Erythroblast (primary cell): Measurements from ENCODE around the gene SLC12A8.

ENCODE experiments used
- DNase-seq, 2 experiments: peaks; one replicate each; lab custom pipeline; 2025; lab: John Stamatoyannopoulos, UW
- GATA1 ChIP-seq: IDR thresholded peaks from 2 replicates; pipeline ENCODE4 v1.6.1; 2011; ENCODE audit warnings: low read depth, mild to moderate bottlenecking, control low read depth, low read length, moderate library complexity
- POLR2A ChIP-seq: IDR thresholded peaks from 2 replicates; pipeline ENCODE4 v1.6.1; 2011; ENCODE audit warnings: mild to moderate bottlenecking, low read length

SLC12A8 gene

GRCh38 chr3:125140818-125141595, 71.5 kb downstream of the SLC12A8 start:
- TF ChIP-seq GATA1 (no peak), POLR2A (no peak)
- no peak for DNase-seq

- DNase-seq: no peak
- no peak for TF ChIP-seq GATA1
- TF ChIP-seq POLR2A: no peak
Measured at GRCh38 chr3:125140011-125140817, 72.3 kb downstream of the SLC12A8 start.

- no peak for TF ChIP-seq GATA1
- no peak for TF ChIP-seq POLR2A
- DNase-seq: no peak
Measured at GRCh38 chr3:125139386-125139785, 73.2 kb downstream of the SLC12A8 start.

- DNase-seq: no peak
- TF ChIP-seq GATA1: no peak
- no peak for TF ChIP-seq POLR2A
Measured at GRCh38 chr3:125137358-125138033, 75.1 kb downstream of the SLC12A8 start.

- no peak for DNase-seq
- TF ChIP-seq POLR2A (no peak), GATA1 (no peak)
Measured at GRCh38 chr3:125136966-125137357, 75.6 kb downstream of the SLC12A8 start.

- no peak for DNase-seq
- TF ChIP-seq GATA1 (no peak), POLR2A (no peak)
Measured at GRCh38 chr3:125136515-125136914, 76.0 kb downstream of the SLC12A8 start.

GRCh38 chr3:125134952-125135351, 77.6 kb downstream of the SLC12A8 start:
- no peak for DNase-seq
- TF ChIP-seq POLR2A (no peak), GATA1 (no peak)

GRCh38 chr3:125132815-125133214, 79.7 kb downstream of the SLC12A8 start:
- no peak for TF ChIP-seq GATA1
- DNase-seq: no peak

GRCh38 chr3:125129512-125129997, 83.0 kb downstream of the SLC12A8 start:
- DNase-seq: peak in 1 of 2 experiments; percentile 20
- TF ChIP-seq POLR2A (no peak), GATA1 (no peak)

- TF ChIP-seq POLR2A: no peak
- no peak for TF ChIP-seq GATA1
- peak in 1 of 2 experiments; percentile 17 for DNase-seq
Measured at GRCh38 chr3:125128861-125129501, 83.6 kb downstream of the SLC12A8 start.

- no peak for DNase-seq
- TF ChIP-seq GATA1 (no peak), POLR2A (no peak)
Measured at GRCh38 chr3:125126323-125126722, 86.2 kb downstream of the SLC12A8 start.

GRCh38 chr3:125125821-125126245, 86.7 kb downstream of the SLC12A8 start:
- peak in 1 of 2 experiments; percentile 17 for DNase-seq
- TF ChIP-seq POLR2A (no peak), GATA1 (no peak)

- DNase-seq: no peak
- no peak for TF ChIP-seq GATA1
- TF ChIP-seq POLR2A: no peak
Measured at GRCh38 chr3:125123451-125124305, 88.9 kb downstream of the SLC12A8 start.
